HG03521 (cell line): Measurements from ENCODE around the gene MAP3K20.
"Not testable (repeated sequence)": the region's sequence is repeated elsewhere in the genome, so short reads cannot be mapped to it uniquely, and the experiment has no call there.

ENCODE experiments used
- ATAC-seq: cut with Tn5 transposase; IDR thresholded peaks from one replicate; pipeline ENCODE4 v1.9.1; 2021; ENCODE audit warnings: mild to moderate bottlenecking, moderate library complexity; ENCODE audit not compliant: unreplicated experiment

The MAP3K20 gene

DNA sequence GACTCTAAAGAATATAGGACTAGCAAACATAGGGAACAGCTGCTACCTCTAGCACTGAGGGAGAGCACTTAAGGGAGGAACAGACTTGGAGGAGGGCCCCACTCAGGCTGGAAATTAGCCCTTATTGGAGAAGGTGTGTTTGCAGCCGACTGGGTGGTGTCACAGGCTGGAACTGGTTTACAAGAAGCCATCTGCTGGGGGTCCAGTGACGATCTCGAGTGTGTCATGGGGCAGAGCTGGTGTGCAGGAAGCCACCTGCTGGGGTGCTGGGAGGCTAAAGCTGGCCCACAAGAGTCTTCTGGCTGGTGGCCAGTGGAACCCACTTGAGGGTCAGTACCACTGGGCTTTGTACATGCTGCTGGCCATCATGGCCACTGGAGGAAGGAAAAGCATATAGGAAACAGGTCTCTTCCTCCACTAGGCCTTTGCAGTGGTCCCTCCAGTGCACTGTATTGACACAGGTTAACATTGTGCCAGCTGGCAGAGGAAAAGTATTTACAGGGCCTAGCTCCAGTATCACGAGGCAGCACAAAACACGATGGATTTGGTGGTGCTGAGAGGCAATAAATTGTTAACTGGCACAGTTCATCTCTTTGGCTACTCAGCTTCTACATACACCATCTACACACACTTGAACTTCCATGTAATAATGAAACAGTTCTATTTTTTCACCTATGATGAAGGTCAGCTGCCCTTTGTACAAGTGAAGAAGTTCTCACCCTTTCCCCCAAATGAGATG is 43.6 kb downstream of the MAP3K20 start:
- no peak for ATAC-seq

DNA sequence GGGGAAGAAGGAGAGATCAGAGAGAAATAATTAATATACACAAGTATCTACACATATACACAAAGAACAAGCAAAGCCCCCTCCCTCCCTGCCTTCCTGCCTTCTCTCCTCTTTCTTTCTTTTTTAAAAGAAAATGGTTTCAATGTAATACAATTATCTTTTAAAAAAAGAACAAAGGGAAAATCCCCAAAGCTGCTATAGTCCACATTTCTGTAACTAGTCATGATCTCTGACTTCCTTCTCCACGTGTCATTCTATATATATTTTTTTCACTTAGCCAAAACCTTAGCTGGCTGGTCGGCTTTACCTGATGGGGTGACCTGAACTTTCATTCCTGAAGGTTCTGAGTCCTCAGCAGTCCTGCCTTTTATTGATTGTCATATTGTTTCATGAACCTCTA is 44.3 kb downstream of the MAP3K20 start:
- ATAC-seq = no peak

DNA sequence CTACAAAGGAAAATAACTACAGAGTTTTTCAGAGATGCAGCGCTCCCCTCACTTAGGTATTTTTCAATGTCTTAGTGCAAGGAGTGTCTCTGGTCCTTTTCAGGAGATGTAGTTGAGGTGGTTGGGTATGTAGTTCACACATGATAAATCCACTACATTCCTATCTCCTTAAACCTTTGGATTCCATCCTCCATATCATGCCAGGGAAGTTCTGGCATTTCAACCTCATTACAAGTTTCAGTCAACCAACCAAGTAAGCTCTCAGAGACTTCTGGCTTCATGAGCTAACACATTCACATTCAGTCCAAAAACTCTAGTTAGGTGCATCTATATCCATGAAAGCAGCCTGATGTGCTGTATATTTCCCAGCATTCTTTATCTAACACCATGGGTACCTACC is 47.3 kb downstream of the MAP3K20 start:
- ATAC-seq = no peak

DNA sequence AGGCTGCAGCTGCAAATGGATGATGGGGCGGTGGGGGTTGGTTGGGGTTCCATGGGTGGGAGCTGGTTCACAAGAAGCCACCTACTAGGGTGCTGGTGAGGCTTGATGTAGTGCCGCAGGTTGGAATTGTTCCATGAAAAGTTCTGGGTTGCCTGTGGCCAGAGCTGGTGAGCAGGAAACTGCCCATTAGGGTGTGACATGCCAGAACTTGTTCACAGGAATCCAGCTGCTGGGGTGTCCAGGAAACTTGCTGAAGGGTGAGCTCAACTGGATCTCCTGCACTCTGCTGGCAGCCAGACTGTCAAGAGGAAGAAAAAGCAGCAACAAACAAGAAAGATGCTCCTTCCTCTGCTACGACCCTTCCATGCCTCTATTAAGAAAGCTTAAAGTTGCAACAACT is 48.8 kb downstream of the MAP3K20 start:
- no peak for ATAC-seq

DNA sequence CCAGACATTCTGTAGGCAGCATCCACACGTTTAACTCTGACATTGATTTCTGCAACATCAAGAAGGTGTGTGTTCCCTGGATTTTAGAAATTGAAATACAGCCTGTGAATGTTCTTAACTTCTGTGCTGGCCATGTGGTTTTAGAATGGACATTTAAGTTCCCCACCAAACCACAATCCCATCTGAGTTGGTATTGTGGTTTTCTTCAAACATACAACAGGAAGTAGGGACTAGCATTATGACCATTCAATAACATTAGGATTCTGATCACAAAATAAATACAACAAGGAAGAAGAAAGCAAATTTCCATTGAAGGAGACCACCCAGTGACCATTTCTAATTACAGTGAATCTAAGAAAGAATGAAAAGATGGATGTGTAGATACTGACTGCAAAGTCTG is 51.2 kb downstream of the MAP3K20 start:
- ATAC-seq = no peak

DNA sequence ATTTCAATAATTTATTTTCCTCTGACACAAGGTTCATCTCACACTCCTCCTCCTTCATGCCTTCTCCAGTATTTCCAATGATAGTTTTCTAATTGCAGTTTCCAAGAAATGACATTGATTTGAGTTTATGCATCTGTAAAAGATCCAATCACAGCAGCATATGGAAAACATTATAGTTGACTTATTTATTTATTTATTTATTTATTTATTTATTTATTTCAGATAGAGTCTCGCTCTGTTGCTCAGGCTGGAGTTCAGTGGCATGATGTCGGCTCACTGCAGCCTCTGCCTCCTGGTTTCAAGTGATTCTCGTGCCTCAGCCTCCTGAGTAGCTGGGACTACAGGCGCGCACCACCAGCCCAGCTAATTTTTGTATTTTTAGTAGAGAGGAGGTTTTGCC is 52.5 kb downstream of the MAP3K20 start:
- ATAC-seq = not testable (repeated sequence)

DNA sequence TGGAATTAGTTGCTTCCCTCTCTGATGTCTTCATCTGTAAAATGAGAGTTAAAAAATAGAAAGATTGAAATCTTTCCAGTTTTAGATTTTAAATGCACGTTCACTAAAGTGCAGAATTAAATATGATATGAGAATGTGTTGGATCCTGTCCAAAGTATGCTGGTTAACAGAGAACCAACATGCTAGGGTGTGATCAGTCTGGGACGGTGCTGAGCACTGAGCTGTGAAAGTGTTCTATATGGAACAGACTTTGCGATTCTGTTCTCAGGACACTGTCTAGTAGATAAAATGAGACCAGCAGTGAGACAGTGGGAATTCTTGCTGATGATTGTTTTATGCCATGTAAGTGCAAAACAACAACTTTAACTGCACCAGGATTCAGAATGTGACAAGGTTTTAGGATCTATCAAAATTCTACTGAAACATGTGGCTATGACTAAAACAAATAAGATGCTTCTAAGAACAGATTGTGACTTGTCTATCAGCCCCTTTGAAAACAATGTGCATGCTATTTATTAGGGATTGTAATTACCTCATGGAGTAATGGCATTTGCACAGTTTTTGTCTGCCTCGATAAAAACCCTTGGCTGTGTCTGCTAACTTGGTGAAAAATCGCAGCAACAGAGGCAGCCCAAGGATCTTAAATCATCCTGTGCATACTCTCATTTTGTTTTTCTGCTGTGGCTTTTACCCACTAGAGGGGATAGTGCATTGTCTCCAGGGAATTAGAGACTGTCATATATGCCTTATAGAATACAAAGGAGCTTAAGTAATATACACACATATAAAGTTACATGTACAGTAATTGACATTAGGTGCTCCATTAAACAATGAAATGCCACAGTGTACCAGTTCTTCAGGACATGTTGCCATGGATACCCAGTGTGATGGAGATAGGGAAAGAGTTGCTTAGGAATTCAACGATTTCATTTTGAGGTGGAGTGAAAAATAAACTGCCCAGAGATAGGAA is 55.1 kb downstream of the MAP3K20 start:
- no peak for ATAC-seq

DNA sequence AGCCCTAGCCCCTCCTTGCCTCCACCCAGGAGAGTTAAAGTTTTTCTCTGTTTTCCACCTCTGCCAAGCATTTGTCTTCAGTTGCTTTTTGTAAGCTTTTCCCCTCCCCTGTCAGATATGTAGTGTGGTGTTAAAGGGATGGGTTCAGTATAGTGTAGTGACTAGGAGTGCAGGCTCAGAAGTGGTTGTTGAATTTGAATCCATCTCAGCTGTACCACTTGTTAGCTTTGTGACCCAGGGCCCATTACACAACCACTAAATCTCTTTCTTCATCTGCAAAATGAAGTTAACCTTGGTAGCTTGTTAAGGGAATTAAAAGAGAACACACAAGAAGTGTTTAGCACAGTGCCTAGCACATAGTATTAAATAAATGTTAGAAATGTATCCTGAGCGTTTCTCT is 56.9 kb downstream of the MAP3K20 start:
- no peak for ATAC-seq

DNA sequence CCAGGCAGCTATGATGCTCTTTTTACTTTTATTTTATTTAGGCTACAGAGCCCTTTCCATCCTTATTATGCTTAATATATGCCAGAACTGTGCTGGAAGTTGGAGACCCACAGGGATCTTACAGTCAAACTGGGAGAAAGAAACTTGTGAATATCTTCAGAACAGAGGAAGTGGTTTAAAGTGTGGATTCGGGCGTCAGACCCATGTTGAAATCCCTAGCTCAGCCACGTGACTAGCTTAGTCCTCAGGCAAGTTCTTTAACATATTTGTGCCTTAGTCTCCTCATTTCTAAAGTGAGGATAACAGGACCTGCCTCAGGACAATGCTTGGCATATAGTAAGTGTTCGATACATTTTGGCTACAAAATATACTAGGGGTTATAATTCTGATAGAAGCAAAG is 59.1 kb downstream of the MAP3K20 start:
- no peak for ATAC-seq

DNA sequence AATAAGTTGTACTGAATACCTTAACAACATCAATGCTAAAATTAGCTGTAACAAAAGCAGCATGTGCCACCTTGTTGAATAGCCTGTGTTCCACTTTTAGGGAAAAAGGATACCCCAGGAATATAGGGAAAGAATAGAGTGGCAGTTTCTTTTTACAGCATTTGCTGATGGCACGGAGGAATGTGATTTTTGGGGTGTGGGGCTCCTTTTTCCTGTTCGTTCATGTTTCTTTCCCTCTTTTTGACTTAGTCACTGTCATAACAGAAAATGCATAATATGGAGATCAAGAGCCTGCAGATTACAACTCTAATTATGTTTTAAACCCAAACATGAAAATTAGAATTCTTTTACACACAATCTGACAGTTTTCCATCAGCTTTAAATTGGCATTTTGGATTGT is 60.4 kb downstream of the MAP3K20 start:
- no peak for ATAC-seq

DNA sequence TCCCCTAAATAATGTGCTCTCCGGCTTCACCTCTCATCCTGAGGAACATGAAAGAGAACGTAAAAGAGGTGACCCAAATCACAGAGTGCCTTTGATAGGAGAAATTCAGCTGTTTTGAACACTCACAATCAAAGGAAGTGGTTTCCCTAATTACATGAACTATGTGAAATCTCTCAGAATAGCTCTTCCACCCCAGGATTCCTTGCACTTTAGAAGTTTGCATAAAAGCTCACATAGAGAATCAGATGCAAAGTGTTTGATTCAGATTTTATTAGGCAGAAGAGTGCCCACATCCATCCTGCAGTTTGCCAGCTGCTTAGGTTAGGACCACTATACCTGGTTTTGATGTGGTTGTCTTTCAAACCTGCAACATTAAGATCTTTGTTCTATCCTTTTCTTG is 61.0 kb downstream of the MAP3K20 start:
- no peak for ATAC-seq

DNA sequence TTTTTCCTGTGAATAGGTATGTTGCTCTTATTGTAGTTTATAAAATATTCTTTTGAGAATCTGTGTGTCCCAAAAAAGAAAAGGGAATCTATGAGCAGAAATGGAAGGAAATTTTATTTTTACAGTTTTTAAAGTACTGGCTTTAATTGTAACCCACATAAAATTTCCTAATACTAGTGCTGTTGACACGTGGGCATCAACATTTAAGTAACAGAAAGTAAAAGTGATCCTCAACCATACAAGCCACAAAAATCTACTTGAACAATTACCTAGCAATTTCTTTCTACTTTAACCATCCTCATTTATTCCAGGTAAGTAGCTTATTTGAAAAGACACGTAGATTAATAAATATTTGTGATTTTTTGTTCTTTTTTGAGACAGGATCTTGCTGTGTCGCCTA is 62.0 kb downstream of the MAP3K20 start:
- ATAC-seq = no peak

DNA sequence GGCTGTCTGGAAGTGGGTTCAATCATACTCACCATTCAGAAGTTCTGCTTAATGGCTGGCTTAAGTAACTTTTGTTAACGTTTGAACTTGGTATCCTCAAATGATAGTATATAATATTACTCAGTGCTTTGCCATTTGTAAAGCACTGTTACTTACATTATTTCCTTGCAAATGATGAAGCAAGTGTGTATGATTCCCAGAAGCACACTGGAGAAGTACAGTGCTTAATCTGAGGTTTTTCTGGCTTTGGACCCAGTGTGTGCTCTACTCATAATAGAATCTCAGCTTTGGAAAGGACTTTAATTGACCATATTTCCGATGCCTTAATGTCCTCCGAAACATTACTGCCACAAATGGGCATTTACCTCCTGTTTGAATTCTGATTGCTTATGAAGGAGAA is 63.3 kb downstream of the MAP3K20 start:
- no peak for ATAC-seq

DNA sequence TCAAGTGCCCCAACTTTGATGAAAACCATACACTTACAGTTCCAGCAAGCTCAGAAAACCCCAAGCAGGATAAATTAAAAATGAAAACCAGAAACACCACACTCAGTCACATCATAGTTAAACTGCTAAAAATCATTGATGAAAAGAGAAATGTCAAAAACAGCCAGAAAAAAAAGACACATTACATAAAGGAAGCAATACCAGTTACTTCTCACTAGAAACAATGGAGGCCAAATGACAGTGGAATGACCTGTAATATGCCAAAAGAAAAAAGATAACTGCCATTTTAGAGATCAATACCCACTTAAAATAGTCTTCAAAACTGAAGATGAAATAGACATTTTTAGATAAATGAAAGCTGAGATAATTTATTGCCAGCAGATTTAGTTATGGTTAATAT is 66.0 kb downstream of the MAP3K20 start:
- no peak for ATAC-seq

DNA sequence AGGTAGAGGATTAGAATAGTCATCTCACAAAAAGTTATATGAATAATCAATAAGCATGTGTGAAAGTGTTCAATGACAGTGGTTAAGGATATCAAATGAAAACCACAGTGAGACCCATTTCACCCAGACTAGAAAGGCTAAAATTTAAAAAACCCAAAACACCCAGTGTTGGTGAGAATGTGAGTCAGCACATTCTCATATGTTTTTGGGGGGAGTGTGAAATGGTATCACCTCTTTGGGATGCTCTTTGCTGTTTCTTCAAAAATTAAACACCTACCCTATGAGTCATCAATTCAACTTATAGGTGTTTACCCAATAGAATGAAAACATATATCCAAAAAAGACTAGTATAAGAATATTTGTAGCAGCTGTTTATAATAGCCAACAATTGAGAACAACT is 69.8 kb downstream of the MAP3K20 start:
- no peak for ATAC-seq

DNA sequence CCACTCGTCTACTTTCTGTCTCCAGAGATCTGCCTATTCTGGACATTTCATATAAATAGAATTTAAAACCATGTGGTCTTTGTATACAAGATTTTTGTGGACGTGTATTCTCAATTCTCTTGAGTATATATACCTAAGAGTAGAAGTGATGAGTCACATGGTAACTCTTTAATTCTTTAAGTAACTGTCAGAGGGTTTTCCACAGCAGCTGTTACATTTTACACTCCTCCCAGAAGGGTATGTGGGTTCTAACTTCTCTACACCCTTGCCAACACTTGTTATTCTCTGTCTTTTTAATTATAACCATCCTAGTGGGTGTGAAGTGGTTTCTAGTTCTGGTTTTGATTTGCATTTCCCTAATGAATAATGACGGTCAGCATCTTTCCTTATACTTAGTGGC is 70.9 kb downstream of the MAP3K20 start:
- no peak for ATAC-seq

DNA sequence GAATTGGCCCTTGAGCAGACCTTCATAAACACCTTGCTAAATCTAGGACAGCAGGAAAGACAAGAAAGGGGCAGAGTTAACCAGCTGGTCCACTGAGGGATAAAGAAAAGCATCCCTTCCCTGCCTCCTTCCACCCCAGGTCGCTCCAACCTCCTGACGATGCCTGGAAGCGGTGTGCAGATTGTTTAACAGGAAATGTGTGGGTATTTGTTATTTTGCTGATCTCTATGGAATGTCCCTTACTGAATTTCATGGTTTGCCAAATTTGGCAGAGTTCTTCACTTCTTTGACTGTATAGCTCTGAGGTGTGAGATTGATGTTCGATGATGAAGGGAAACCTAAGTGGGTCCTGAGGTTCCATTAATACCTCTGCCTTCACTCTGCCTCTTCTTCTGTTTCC is 72.9 kb downstream of the MAP3K20 start:
- no peak for ATAC-seq

DNA sequence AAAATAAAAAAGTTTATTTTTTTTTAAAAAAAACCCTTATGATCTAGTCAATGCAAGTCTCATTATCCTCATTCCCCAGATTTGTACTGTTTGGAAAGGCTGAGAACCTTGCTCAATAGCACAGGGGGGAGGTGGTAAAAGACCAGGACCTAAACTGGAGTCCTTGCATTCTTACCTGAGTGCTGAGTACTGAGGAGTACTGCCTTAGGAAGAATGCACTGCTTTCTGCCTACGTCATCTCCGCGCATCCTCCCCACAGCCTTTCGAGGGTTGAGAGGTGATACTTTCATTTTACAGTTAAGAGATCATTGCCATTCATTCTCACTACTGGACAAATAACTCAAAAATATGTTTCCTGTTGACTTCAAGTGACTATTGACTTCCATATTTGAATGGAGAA is 73.8 kb downstream of the MAP3K20 start:
- ATAC-seq = peak; percentile 86

DNA sequence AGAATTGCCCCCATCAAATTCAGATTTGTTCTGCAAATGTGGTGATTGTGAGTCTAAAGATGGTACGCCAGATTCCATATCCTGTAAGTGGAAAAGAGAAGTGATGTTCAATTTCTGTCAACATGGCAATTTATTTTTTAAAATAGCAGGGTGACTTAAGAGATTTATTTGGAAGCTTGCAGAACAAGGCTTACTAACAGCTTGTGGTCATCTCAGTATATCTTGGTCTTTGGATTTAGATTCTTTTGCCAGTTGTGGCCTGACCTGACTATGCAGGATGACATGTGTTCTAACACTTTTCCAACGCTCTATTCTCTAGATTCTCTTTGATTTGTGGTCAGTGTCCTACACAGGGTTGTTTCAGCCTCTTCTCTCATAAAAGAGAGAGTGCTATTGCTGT is 74.4 kb downstream of the MAP3K20 start:
- ATAC-seq = no peak

DNA sequence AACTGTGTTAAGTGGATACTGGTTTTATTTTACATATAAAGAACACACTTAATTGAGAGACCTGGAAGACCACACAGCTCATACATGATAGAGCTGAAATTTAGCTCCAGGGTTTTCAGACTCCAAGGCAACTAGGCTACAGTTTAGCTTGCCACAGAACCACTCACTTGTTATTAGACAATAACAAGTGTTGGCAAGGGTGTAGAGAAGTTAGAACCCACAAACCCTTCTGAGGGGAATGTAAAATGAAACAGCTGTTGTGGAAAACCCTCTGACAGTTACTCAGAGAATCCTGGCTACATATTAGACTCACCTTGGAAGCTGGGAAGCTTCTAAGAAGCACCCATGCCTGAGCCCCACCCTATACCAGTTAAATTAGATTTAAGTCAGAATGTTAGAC is 75.3 kb downstream of the MAP3K20 start:
- ATAC-seq = no peak

DNA sequence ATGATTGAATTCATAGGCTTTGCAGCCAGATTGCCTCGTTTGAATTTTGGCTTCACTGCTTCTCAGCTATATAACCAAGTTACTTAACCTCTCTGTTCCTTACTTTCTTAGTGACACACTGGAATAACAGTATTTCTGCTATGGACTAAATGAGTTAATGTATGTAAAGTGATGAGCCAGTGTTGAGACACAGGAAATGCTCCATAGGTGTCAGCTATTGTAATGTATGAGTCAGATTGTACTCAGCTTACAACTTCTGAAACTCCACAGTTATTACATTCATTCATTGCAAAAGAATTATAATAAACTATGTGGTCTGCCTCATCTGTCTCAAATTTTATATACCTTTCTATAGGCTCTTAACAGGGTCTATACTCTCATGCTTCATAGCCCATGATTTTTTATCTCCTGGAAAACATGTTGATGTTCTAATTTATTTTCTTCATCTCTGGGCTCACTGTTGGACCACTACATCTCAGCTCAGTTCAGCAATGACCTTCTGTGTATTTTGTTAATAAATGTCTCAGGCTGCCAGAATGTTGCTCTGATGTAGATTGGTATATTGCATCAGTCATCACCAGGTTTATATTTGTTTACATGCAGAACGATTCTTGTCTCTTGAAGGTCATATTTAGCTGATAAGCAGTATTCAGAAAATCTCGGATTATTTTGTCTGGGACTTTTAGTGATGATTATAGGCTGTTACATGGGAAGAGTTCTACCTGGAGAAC is 76.2 kb downstream of the MAP3K20 start:
- peak; percentile 50 for ATAC-seq
